SK-N-SH (cell line): ENCODE data around the gene ABHD11. TPM values are rescaled to one million over a fixed set of nuclear protein-coding genes. Genes with fewer than 3 reads are reported as not detected.

ENCODE experiments used
- CTCF ChIA-PET: fragments of 300-600, 350-600 bp; formaldehyde crosslinking; extraction: SDS; loops from one replicate; lab custom pipeline; 2021; lab: Yijun Ruan, JAX
- POLR2A ChIA-PET: fragments of 350-600 bp; sonication (Branson Sonifier 250); formaldehyde crosslinking; extraction: SDS; loops from one replicate; lab custom pipeline; 2020; ENCODE audit warnings: antibody characterized with exemption, inconsistent platforms; lab: Yijun Ruan, JAX
- DNase-seq: peaks from one replicate; pipeline ENCODE4 v3.0.0; 2012
- H2AFZ ChIP-seq: fragments of 200-600 bp; sonication (generic); 2 replicates; pipeline ENCODE4 v1.8.1; 2016; ENCODE audit warnings: antibody characterized with exemption, mild to moderate bottlenecking, low read depth
- H3F3A ChIP-seq: fragments of 200-600 bp; sonication (generic); replicated peaks from 2 replicates; pipeline ENCODE3; 2016; ENCODE audit warnings: antibody characterized with exemption, mild to moderate bottlenecking; ENCODE audit not compliant: insufficient read depth
- H3K27ac ChIP-seq, 2 experiments: fragments of 200-500 bp in 1 of 2; fragments of 200-600 bp in 1 of 2; sonication (Bioruptor generic) in 1 of 2; sonication (generic), shearing (Covaris generic) in 1 of 2; 2 replicates each; pipeline versions ENCODE4 v1.5.1 to v1.6.1; 2014 to 2016; ENCODE audit warnings: low read depth in 2 of 2, inconsistent platforms in 1 of 2, low read length in 1 of 2, mild to moderate bottlenecking in 1 of 2, mixed read lengths in 1 of 2
- H3K27me3 ChIP-seq: fragments of 200-600 bp; sonication (generic), shearing (Covaris generic); 2 replicates; pipeline ENCODE4 v1.6.1; 2016; ENCODE audit warnings: mixed run types; ENCODE audit not compliant: insufficient read depth
- H3K36me3 ChIP-seq, 2 experiments: fragments of 200-500 bp in 1 of 2; fragments of 200-600 bp in 1 of 2; sonication (Bioruptor generic) in 1 of 2; sonication (generic) in 1 of 2; replicated peaks in 1 of 2; 2 replicates each; pipeline versions ENCODE3 to v1.5.1; 2014 to 2016; ENCODE audit warnings: low read length in 1 of 2, mild to moderate bottlenecking in 1 of 2; ENCODE audit not compliant: insufficient read depth in 2 of 2, control insufficient read depth in 1 of 2
- H3K4me1 ChIP-seq, 2 experiments: fragments of 200-500 bp in 1 of 2; fragments of 200-600 bp in 1 of 2; sonication (Bioruptor generic) in 1 of 2; sonication (generic), shearing (Covaris generic) in 1 of 2; 2 replicates each; pipeline versions ENCODE4 v1.5.1 to v1.6.1; 2014 to 2016; ENCODE audit warnings: low read depth in 1 of 2, low read length in 1 of 2, mixed run types in 1 of 2; ENCODE audit not compliant: insufficient read depth in 2 of 2, control insufficient read depth in 1 of 2
- H3K4me2 ChIP-seq: fragments of 200-600 bp; sonication (generic), shearing (Covaris generic); 2 replicates; pipeline ENCODE4 v1.6.1; 2017; ENCODE audit warnings: mixed run types
- H3K4me3 ChIP-seq, 2 experiments: fragments of 200-500 bp in 1 of 2; fragments of 200-600 bp in 1 of 2; sonication (Bioruptor generic) in 1 of 2; sonication (generic), shearing (Covaris generic) in 1 of 2; 2 replicates each; pipeline versions ENCODE4 v1.5.1 to v1.8.1; 2014 to 2016; ENCODE audit warnings: low read depth in 2 of 2, inconsistent platforms in 1 of 2, low read length in 1 of 2, mild to moderate bottlenecking in 1 of 2, mixed read lengths in 1 of 2, moderate library complexity in 1 of 2
- H3K79me2 ChIP-seq: fragments of 200-600 bp; sonication (generic); 2 replicates; pipeline ENCODE4 v1.8.1; 2017; ENCODE audit warnings: mild to moderate bottlenecking; ENCODE audit not compliant: insufficient read depth
- H3K9ac ChIP-seq: fragments of 200-600 bp; sonication (generic); 2 replicates; pipeline ENCODE4 v1.6.1; 2017; ENCODE audit warnings: mixed run types
- H3K9me2 ChIP-seq: fragments of 200-600 bp; sonication (generic); 2 replicates; pipeline ENCODE4 v1.6.1; 2017; ENCODE audit warnings: mixed run types
- H3K9me3 ChIP-seq: fragments of 200-600 bp; sonication (generic); 2 replicates; pipeline ENCODE4 v1.6.1; 2017; ENCODE audit warnings: mixed run types, mild to moderate bottlenecking, moderate library complexity
- H4K20me1 ChIP-seq: fragments of 200-600 bp; sonication (generic); 2 replicates; pipeline ENCODE4 v1.6.1; 2017; ENCODE audit warnings: mild to moderate bottlenecking, mixed run types; ENCODE audit not compliant: insufficient read depth
- CHD2 ChIP-seq: fragments of 150-350 bp; IDR thresholded peaks from 2 replicates; pipeline ENCODE4 v1.6.1; 2018; ENCODE audit warnings: low read length; ENCODE audit not compliant: partially characterized antibody
- CTCF ChIP-seq: fragments of 200-600 bp; sonication (generic); IDR thresholded peaks from 2 replicates; pipeline ENCODE4 v1.6.1; 2017; ENCODE audit warnings: antibody characterized with exemption, mild to moderate bottlenecking, moderate library complexity
- ELF1 ChIP-seq: IDR thresholded peaks from 2 replicates; pipeline ENCODE4 v1.4.0; 2012
- EP300 ChIP-seq, 2 experiments: IDR thresholded peaks; 2 replicates each; pipeline versions ENCODE4 v1.4.0 to v1.6.1; 2012; ENCODE audit warnings: borderline replicate concordance in 1 of 2, low read depth in 1 of 2, low read length in 1 of 2
- FOSL2 ChIP-seq: IDR thresholded peaks from 2 replicates; pipeline ENCODE4 v1.4.0; 2012; ENCODE audit warnings: low read depth, mild to moderate bottlenecking, moderate library complexity, borderline replicate concordance
- GABPA ChIP-seq: IDR thresholded peaks from 2 replicates; pipeline ENCODE4 v1.4.0; 2012; ENCODE audit warnings: low read depth, mild to moderate bottlenecking
- IRF3 ChIP-seq: fragments of 150-350 bp; IDR thresholded peaks from 2 replicates; pipeline ENCODE4 v1.6.1; 2016; ENCODE audit warnings: mild to moderate bottlenecking, low read depth, low read length
- JUND ChIP-seq: IDR thresholded peaks from 2 replicates; pipeline ENCODE4 v1.4.0; 2012
- MEF2A ChIP-seq: IDR thresholded peaks from 2 replicates; pipeline ENCODE4 v1.4.0; 2012; ENCODE audit warnings: low read depth, borderline replicate concordance
- MXI1 ChIP-seq: IDR thresholded peaks from 2 replicates; pipeline ENCODE4 v1.6.1; 2012; ENCODE audit warnings: mild to moderate bottlenecking, low read depth, low read length, improper control_type of control experiment
- NFIC ChIP-seq: IDR thresholded peaks from 2 replicates; pipeline ENCODE4 v1.4.0; 2012; ENCODE audit warnings: borderline replicate concordance
- NRF1 ChIP-seq: IDR thresholded peaks from 2 replicates; pipeline ENCODE4 v1.6.1; 2012; ENCODE audit warnings: low read depth, mild to moderate bottlenecking, low read length
- PBX3 ChIP-seq: IDR thresholded peaks from 2 replicates; pipeline ENCODE4; 2012
- POLR2AphosphoS5 ChIP-seq: IDR thresholded peaks from 2 replicates; pipeline ENCODE4 v1.6.1; 2012; ENCODE audit warnings: low read depth, low read length
- RAD21 ChIP-seq: IDR thresholded peaks from 2 replicates; pipeline ENCODE4 v1.6.1; 2012; ENCODE audit warnings: mild to moderate bottlenecking, low read length
- RCOR1 ChIP-seq: fragments of 150-350 bp; IDR thresholded peaks from 2 replicates; pipeline ENCODE4 v1.6.1; 2017; ENCODE audit warnings: antibody characterized with exemption, low read length
- TEAD4 ChIP-seq: IDR thresholded peaks from 2 replicates; pipeline ENCODE4 v1.4.0; 2012; ENCODE audit warnings: mild to moderate bottlenecking, borderline replicate concordance; ENCODE audit not compliant: insufficient read depth
- USF1 ChIP-seq: IDR thresholded peaks from 2 replicates; pipeline ENCODE4 v1.4.0; 2012; ENCODE audit warnings: low read depth, borderline replicate concordance
- YY1 ChIP-seq: IDR thresholded peaks from 2 replicates; pipeline ENCODE4 v1.4.0; 2012; ENCODE audit warnings: low read depth, mild to moderate bottlenecking
- WGBS: methylation state at CpG from one replicate; pipeline ENCODE4 v1.1.6; 2017; ENCODE audit warnings: low lambda C conversion rate; 5-methylcytosine and 5-hydroxymethylcytosine counted together
- polyA plus RNA-seq, 3 experiments: library from polyadenylated mRNA; depleted of rRNA; stranded (reverse); fragments of >200 nt; gene quantifications; 2 replicates each; pipeline ENCODE4 v1.2.3, GENCODE V29; 2012

The ABHD11 gene
- polyA plus RNA-seq, 1 of the 3 experiments (the other 2 are of a cell fraction), result 29.9 TPM

GRCh38 chr7:73730485-73730884 is 8.1 kb downstream of the ABHD11 start:
- DNase-seq, result no peak
- Histone ChIP-seq H3K27me3 (no peaks in the 10 kb centered on the region), H3F3A (peaks cover 6% of the 10 kb centered on the region), H4K20me1 (no peaks in the 10 kb centered on the region), H2AFZ (no peak overlapping the region), H3K9me2 (no peaks in the 10 kb centered on the region), H3K36me3 (no peaks in the 10 kb centered on the region), H3K4me1 (peaks cover 0 to 4% of the 10 kb centered on the region in 2 experiments; a peak in 1 of 4 replicates), H3K9me3 (no peaks in the 10 kb centered on the region), H3K27ac (no peak overlapping the region), H3K9ac (no peak overlapping the region), H3K4me3 (no peak overlapping the region), H3K79me2 (no peaks in the 10 kb centered on the region), H3K4me2 (no peak overlapping the region)
- WGBS, result 61% methylated on average over 3 of the region's 3 CpGs
- ChIA-PET POLR2A (no interaction called here), CTCF (interaction anchor here (0.6 to 12.8 kb wide), 5 partner anchors 15 to 307 kb away, joined by 3 to 272 read pairs (median 3); no protein-coding TSS in a partner anchor)
- no peak for TF ChIP-seq CHD2
- no peak for TF ChIP-seq FOSL2
- no peak for TF ChIP-seq NFIC
- TF ChIP-seq GABPA, result no peak
- TF ChIP-seq POLR2AphosphoS5, result no peak
- TF ChIP-seq RCOR1, result no peak
- no peak for TF ChIP-seq PBX3
- no peak for TF ChIP-seq TEAD4
- TF ChIP-seq JUND, result no peak
- no peak for TF ChIP-seq MEF2A
- TF ChIP-seq CTCF, result no peak
- no peak for TF ChIP-seq IRF3
- no peak for TF ChIP-seq YY1
- no peak for TF ChIP-seq USF1
- TF ChIP-seq ELF1, result no peak
- no peak for TF ChIP-seq MXI1
- no peak for TF ChIP-seq RAD21
- no peak for TF ChIP-seq NRF1
- no peak for TF ChIP-seq EP300 (IDR thresholded peaks at IDR 0.05; ENCODE audit: borderline replicate concordance in 1 of 2, low read depth in 1 of 2, low read length in 1 of 2)
